Central memory CD8-positive, alpha-beta T cell (primary cell): ENCODE results near the gene CACNA2D2.
A peak's percentile ranks its signal among the peaks of the same experiment; 100 is the strongest.

Source experiments
- ATAC-seq: fragments of 150-1000 bp; cut with Tn5 transposase; replicated peaks from 2 replicates; pipeline ENCODE4 v1.10.0; 2022; ENCODE audit warnings: mild to moderate bottlenecking, moderate FRiP score, moderate number of reproducible peaks; ENCODE audit not compliant: poor library complexity, severe bottlenecking; ENCODE audit errors: extremely low read depth
- DNase-seq, 2 donors: peaks; one replicate each; pipeline ENCODE4 v3.0.0; 2021; ENCODE audit warnings: low spot score in 2 of 2
- H3K27ac Mint-ChIP-seq: one replicate; pipeline ENCODE4 v1.8.0; 2022; ENCODE audit warnings: low read depth, mild to moderate bottlenecking, moderate library complexity, mixed read lengths
- H3K27me3 Mint-ChIP-seq: one replicate; pipeline ENCODE4 v1.8.0; 2022; ENCODE audit warnings: mixed read lengths
- H3K36me3 Mint-ChIP-seq: one replicate; pipeline ENCODE4 v1.8.0; 2022; ENCODE audit warnings: mild to moderate bottlenecking, moderate library complexity, mixed read lengths; ENCODE audit not compliant: insufficient read depth
- H3K4me1 Mint-ChIP-seq: one replicate; pipeline ENCODE4 v1.8.0; 2022; ENCODE audit warnings: mixed read lengths
- H3K4me3 Mint-ChIP-seq: one replicate; pipeline ENCODE4 v1.8.0; 2022; ENCODE audit warnings: mild to moderate bottlenecking, moderate library complexity, mixed read lengths
- H3K9me3 Mint-ChIP-seq: one replicate; pipeline ENCODE4 v1.8.0; 2022; ENCODE audit warnings: mixed read lengths

CACNA2D2 gene

GRCh38 chr3:50341537-50341936 lies 161.9 kb downstream of the CACNA2D2 start:
- peaks cover 56% of the 10 kb centered on the region for H3K4me1 Mint-ChIP-seq
- H3K36me3 Mint-ChIP-seq, result peaks cover 26% of the 10 kb centered on the region
- no peak for ATAC-seq
- H3K27me3 Mint-ChIP-seq, result no peaks in the 10 kb centered on the region
- peak overlapping the region; percentile 95 for H3K4me3 Mint-ChIP-seq
- no peak overlapping the region for H3K27ac Mint-ChIP-seq
- no peaks in the 10 kb centered on the region for H3K9me3 Mint-ChIP-seq
- DNase-seq, result no peak

GRCh38 chr3:50340448-50341329 lies 162.7 kb downstream of the CACNA2D2 start, which contains the start of gene RASSF1:
Gene RASSF1, minus strand, starts transcription at chr3:50340836. Its CDS starts 31 bp downstream, at chr3:50340805.
- H3K36me3 Mint-ChIP-seq, result peaks cover 31% of the 10 kb centered on the region
- peak within 1 kb of the TSS; percentile 97 for H3K27ac Mint-ChIP-seq
- H3K27me3 Mint-ChIP-seq, result no peaks in the 10 kb centered on the region
- peak within 1 kb of the TSS; percentile 95 for H3K4me3 Mint-ChIP-seq
- no peaks in the 10 kb centered on the region for H3K9me3 Mint-ChIP-seq
- H3K4me1 Mint-ChIP-seq, result peaks cover 59% of the 10 kb centered on the region
- ATAC-seq (peak; percentile 17), DNase-seq (peak; percentile 53)

GRCh38 chr3:50340147-50340447 lies 163.3 kb downstream of the CACNA2D2 start:
- no peak for ATAC-seq
- peaks cover 58% of the 10 kb centered on the region for H3K4me1 Mint-ChIP-seq
- no peaks in the 10 kb centered on the region for H3K27me3 Mint-ChIP-seq
- H3K27ac Mint-ChIP-seq, result peak overlapping the region; percentile 97
- peak overlapping the region; percentile 95 for H3K4me3 Mint-ChIP-seq
- peaks cover 37% of the 10 kb centered on the region for H3K36me3 Mint-ChIP-seq
- DNase-seq, result no peak
- H3K9me3 Mint-ChIP-seq, result no peaks in the 10 kb centered on the region

- DNase-seq (no peak), ATAC-seq (no peak)
- Mint-ChIP-seq H3K36me3 (peaks cover 37% of the 10 kb centered on the region), H3K9me3 (no peaks in the 10 kb centered on the region), H3K27me3 (no peaks in the 10 kb centered on the region), H3K4me1 (peaks cover 56% of the 10 kb centered on the region), H3K27ac (peak overlapping the region; percentile 97), H3K4me3 (peak overlapping the region; percentile 95)
Measured at GRCh38 chr3:50339485-50340146, 163.8 kb downstream of the CACNA2D2 start.

GRCh38 chr3:50338965-50339364 lies 164.5 kb downstream of the CACNA2D2 start:
- Mint-ChIP-seq H3K36me3 (peaks cover 39% of the 10 kb centered on the region), H3K9me3 (no peaks in the 10 kb centered on the region), H3K27ac (peak overlapping the region; percentile 97), H3K27me3 (no peaks in the 10 kb centered on the region), H3K4me1 (peaks cover 63% of the 10 kb centered on the region), H3K4me3 (peak overlapping the region; percentile 95)
- DNase-seq, result no peak
- no peak for ATAC-seq

GRCh38 chr3:50337175-50337861 lies 166.1 kb downstream of the CACNA2D2 start:
- Mint-ChIP-seq H3K36me3 (peaks cover 51% of the 10 kb centered on the region), H3K4me3 (peak overlapping the region; percentile 95), H3K9me3 (no peaks in the 10 kb centered on the region), H3K4me1 (peaks cover 76% of the 10 kb centered on the region), H3K27me3 (no peaks in the 10 kb centered on the region), H3K27ac (peak overlapping the region; percentile 97)
- DNase-seq (peak; percentile 79 to 82), ATAC-seq (peak; percentile 67)

GRCh38 chr3:50336452-50337174 lies 166.8 kb downstream of the CACNA2D2 start:
- Mint-ChIP-seq H3K4me1 (peaks cover 80% of the 10 kb centered on the region), H3K27me3 (no peaks in the 10 kb centered on the region), H3K27ac (peak overlapping the region; percentile 97), H3K9me3 (no peaks in the 10 kb centered on the region), H3K4me3 (peak overlapping the region; percentile 95), H3K36me3 (peaks cover 53% of the 10 kb centered on the region)
- ATAC-seq (peak; percentile 15), DNase-seq (peak in 1 of 2 donors; percentile 35)

- DNase-seq, result no peak
- peak overlapping the region; percentile 67 for H3K4me3 Mint-ChIP-seq
- peaks cover 67% of the 10 kb centered on the region for H3K4me1 Mint-ChIP-seq
- no peaks in the 10 kb centered on the region for H3K9me3 Mint-ChIP-seq
- peaks cover 52% of the 10 kb centered on the region for H3K36me3 Mint-ChIP-seq
- no peaks in the 10 kb centered on the region for H3K27me3 Mint-ChIP-seq
- ATAC-seq, result no peak
- peak overlapping the region; percentile 82 for H3K27ac Mint-ChIP-seq
Measured at GRCh38 chr3:50334339-50335075, 168.9 kb downstream of the CACNA2D2 start.

GRCh38 chr3:50333744-50334328 lies 169.6 kb downstream of the CACNA2D2 start:
- peak overlapping the region; percentile 67 for H3K4me3 Mint-ChIP-seq
- peaks cover 50% of the 10 kb centered on the region for H3K36me3 Mint-ChIP-seq
- peak overlapping the region; percentile 82 for H3K27ac Mint-ChIP-seq

GRCh38 chr3:50331364-50331907 lies 172.0 kb downstream of the CACNA2D2 start:
- Mint-ChIP-seq H3K27me3 (no peaks in the 10 kb centered on the region), H3K4me3 (no peak overlapping the region), H3K36me3 (peaks cover 37% of the 10 kb centered on the region), H3K4me1 (peaks cover 57% of the 10 kb centered on the region), H3K9me3 (no peaks in the 10 kb centered on the region), H3K27ac (no peak overlapping the region)
- no peak for DNase-seq
- ATAC-seq, result no peak

More at GRCh38 chr3:50333744-50334328, 169.6 kb downstream of the CACNA2D2 start:
- H3K4me1 Mint-ChIP-seq, result peaks cover 60% of the 10 kb centered on the region
- no peaks in the 10 kb centered on the region for H3K27me3 Mint-ChIP-seq
- DNase-seq (no peak), ATAC-seq (no peak)
- no peaks in the 10 kb centered on the region for H3K9me3 Mint-ChIP-seq

GRCh38 chr3:50330330-50330729 lies 173.1 kb downstream of the CACNA2D2 start:
- DNase-seq, result no peak
- Mint-ChIP-seq H3K4me1 (peaks cover 51% of the 10 kb centered on the region), H3K9me3 (no peaks in the 10 kb centered on the region), H3K27me3 (no peaks in the 10 kb centered on the region), H3K36me3 (peaks cover 32% of the 10 kb centered on the region), H3K27ac (no peak overlapping the region), H3K4me3 (no peak overlapping the region)
- ATAC-seq, result no peak
